GM18505 (cell line): ENCODE results near the gene FBXO44.

Experiments
- ATAC-seq: cut with Tn5 transposase; IDR thresholded peaks from one replicate; pipeline ENCODE4 v1.9.1; 2021; ENCODE audit not compliant: unreplicated experiment
- POLR2A ChIP-seq: IDR thresholded peaks from 4 replicates; pipeline ENCODE4 v1.6.1; 2011; ENCODE audit warnings: borderline replicate concordance; ENCODE audit not compliant: insufficient read depth, insufficient read length; ENCODE audit errors: extremely low read depth

The FBXO44 gene

DNA sequence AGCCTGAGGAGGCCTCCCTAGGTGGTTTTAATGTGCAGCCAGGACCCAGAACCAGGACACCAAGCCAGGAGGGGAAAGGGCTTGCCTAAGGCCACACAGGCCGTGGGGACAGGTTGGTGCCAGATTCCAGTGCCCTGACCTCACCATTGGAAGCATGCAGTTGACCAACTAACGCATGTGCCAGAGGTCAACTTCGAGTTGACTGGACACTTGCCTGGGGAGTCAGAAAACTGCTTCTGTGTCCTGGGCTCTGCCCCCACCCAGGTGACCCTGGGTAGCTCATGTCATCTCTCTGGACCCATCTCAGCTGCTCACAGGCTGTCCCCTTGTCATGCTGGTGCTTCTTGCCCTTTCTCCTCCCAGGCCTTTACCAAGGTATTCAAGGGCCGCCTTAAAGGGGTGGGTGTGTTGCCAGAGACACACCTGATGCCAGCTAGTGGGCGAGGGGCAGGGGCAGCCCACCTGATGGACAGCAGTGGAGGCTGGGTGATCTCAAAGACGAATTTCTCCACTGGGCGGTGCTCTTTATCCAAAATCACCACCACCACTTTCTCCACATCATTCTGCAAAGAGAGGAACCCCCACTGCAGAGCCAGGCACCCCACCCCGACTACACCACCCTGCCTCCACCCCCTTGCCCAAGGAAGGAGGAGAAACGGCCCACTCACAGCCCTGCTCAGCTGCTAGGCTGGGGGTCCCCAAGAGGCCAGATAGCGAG, 21.9 kb downstream of the FBXO44 start:
- ATAC-seq: no peak
- no peak for TF ChIP-seq POLR2A

DNA sequence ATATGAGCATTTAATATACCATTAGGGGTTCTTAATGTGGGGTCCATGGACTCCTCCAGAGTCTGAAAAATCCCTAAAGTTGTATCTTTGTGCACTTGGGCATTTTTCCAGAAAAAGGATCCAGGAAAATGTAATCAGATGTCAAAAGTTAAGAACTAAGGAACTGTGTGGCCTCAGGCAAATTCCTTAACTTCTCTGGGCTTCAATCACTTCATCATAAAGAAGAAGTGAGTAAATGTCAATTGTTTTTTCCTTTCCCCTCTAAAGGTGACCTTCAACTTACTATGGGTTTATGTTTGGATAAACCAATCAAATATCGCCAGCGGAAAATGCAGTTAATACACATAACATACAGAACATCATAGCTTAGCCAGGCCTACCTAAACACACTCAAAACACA, 23.8 kb downstream of the FBXO44 start:
- no peak for ATAC-seq
- TF ChIP-seq POLR2A: no peak

DNA sequence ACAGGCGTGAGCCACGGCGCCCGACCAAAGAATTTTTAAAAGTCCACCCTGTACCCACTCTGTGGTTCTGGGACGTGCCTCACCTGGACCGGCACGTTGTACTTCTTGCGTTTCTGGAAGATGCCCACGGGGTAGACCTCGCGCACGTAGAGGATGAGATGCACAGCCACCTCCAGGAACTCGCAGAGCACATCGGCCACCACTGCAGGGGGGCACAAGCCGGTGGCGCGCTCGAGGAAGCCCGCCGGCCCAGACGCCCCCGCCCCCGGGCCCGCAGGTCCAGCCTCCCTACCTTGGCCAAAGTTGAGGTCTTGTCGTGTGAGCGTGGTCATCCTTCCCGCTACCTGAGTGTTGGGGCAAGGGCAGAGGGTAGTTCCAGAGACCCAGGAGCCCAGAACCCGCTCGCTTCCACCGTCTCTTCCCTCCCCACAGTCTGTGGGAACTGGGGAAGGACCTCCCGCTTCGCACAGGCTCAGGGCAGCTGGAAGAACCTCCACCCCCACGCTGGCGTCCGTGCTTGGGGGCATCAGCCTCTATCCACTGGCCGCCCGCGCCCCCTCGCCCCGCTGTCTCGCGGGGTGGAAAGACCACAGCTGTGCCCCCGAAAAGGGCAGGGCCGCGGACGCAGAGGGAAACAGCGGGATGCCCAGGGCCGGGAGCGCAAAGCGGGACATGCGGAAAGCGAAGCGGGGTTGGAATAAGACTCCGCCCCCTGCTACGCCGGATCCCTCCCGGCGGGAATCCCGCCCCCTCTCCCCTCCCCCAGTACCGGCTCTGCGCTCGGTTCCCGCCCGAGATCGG, 25.8 kb downstream of the FBXO44 start:
- peak; percentile 21 for ATAC-seq
- TF ChIP-seq POLR2A: no peak

DNA sequence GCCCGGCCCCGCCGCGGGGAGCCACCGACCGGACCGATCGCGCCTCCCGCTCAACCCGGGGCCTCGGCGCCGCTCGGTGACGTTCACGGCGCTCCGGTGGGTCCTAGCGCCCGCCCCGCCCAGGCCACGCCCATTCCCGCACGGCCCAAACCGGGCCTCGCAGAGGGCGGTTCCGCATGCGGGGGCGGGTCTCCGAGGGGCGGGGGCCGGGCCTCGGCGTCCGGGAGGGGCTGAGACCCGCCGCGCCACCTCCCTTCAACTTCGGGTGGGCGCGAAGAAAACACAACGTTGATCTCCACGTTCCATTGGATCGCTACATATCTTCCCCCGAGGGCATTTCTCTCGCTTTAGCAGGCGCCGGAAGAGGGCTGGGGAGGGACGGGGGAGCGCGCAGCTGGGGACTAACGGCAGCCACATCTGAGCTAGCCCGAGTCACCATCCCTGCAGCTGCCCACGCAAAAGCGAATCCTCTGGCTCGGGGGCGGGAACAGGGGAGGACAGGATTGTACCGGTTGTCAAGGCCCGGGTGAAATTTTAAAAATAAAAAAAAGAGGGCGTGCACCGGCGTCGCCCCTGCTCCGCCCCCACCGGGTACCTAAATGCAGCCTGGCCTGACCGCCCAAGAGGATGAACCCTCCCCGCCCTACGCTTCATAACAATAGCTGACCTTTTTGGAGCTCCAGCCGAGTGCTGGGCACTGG, 26.5 kb downstream of the FBXO44 start, which contains the start of gene MAD2L2:
Gene MAD2L2 (minus strand): TSS at position 78 of the 701 bp plus-strand sequence. CDS start 547 bp downstream, outside the sequence.
- TF ChIP-seq POLR2A: peak; percentile 75
- peak; percentile 70 for ATAC-seq

- TF ChIP-seq POLR2A: no peak
- ATAC-seq: no peak
Observed at GRCh38 chr1:11682287-11682771, 27.7 kb downstream of the FBXO44 start.

DNA sequence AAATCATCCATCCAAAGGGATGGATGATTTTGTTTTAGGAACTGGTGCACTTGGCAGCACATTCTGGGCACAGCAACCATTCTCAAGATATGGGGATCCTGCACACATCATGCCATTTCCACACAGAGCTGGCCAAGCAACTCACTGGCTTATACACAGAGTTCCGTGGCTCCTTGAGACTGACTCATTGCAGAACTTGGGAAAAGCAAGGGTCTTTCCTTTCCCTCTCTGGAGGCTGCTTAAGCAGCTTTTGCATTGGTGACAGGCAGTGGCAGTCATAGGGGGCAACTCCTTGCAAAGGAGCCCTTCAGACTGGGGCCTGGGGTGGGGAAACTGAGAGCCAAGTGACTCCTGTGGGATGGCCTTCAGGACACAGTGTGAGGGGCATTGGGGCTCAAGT, 28.1 kb downstream of the FBXO44 start:
- no peak for ATAC-seq
- TF ChIP-seq POLR2A: no peak

DNA sequence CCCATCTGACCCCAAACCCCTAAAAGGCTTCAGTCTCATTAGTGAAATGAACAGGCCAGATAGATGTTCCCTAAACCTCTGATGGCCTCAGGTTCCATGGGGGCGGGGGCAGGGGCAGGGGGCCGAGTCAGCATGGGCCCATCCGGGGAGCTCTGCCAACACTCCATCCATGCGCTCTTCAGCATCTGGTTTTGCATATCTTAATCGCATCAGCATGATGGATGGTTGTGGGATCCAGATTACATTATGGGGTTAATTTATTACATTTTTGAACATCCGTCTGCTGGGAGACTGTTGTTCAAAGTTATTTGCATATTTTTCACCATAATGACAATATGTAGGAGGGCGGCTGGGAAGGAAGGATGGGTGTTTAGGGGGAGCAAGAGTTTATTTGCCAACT, 29.4 kb downstream of the FBXO44 start:
- ATAC-seq: no peak
- TF ChIP-seq POLR2A: no peak

GRCh38 chr1:11685210-11685752, 30.6 kb downstream of the FBXO44 start:
- no peak for ATAC-seq
- TF ChIP-seq POLR2A: no peak

- no peak for ATAC-seq
- no peak for TF ChIP-seq POLR2A
Observed at GRCh38 chr1:11688506-11688905, 33.8 kb downstream of the FBXO44 start.

GRCh38 chr1:11690397-11691301, 36.0 kb downstream of the FBXO44 start:
- no peak for ATAC-seq
- TF ChIP-seq POLR2A: no peak

DNA sequence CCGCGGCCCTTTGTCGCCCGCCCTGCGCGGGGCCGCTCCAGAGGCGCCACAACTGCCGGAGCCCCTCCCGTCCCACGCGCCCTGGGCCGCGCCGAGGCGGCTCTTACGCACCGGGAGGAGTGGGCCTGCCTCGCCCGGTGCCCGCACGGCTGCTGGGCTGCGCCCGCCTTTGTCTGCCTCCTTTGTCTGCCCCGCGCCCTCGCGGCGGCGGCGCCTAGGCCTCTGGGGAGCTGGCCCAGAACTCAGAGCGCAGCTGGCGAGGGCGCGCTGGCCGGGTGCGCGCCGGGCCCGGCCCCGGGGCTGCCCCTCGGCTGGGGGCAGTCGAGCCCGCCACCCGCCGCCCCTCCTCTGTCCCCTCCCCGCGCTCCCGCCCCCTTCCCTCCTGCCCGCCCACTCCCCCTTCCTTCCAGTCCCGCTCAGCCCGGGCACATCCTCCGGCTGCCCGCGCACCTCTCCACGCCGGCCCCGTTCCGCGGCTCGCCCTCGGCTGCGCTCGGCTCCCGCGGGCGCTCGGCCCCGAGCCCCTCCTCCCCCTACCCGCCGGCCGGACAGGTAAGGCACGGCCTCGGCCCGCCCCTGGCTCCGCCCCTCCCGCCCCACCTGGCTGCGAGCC, 36.7 kb downstream of the FBXO44 start, which contains the start of gene DRAXIN:
Gene DRAXIN (plus strand): TSS at position 409 of the 613 bp plus-strand sequence. CDS start 14,549 bp downstream, outside the sequence.
- no peak for TF ChIP-seq POLR2A
- ATAC-seq: no peak
